GM12891 (cell line): ENCODE results near the gene CLSTN3.

Experiments
- POLR2A ChIP-seq: IDR thresholded peaks from 2 replicates; pipeline ENCODE4 v1.6.1; 2011; ENCODE audit warnings: low read depth, low read length, control low read depth
- SPI1 ChIP-seq: IDR thresholded peaks from 2 replicates; pipeline ENCODE4 v1.6.1; 2011; ENCODE audit warnings: low read depth, low read length, control low read depth
- TAF1 ChIP-seq: IDR thresholded peaks from 2 replicates; pipeline ENCODE4 v1.6.1; 2011; ENCODE audit warnings: low read depth, low read length, control low read depth

DNA sequence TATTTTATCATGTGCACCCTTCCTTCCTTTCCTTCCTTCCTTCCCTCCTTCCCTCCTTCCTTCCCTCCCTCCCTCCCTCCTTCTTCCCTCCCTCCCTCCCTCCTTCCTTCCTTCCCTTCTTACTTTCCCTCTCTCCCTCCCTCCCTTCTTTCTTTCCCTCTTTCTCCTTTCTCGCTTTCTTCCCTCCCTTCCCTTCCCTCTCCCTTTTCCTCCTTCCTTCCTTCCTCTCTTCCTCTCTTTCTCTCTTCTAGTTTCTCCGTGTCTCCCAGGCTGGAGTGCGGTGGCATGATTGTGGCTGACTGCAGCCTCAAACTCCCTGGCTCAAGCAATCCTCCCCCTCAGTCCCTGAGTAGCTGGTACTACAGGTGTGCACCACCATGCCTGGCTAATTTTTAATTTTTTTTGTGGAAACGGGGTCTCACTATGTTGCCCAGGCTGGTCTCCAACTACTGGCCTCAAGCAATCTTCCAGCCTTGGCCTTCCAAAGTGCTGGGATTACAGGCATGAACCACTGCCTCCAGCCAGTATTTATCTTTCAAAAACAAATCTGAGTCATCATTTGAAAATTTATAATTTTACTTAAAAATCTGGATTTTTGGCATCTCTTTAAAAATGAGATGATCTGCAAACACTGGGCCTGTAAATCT is 29.0 kb upstream of the CLSTN3 start:
- no peak for TF ChIP-seq POLR2A
- TF ChIP-seq SPI1: no peak
- TF ChIP-seq TAF1: no peak
